ENCODE results near the gene GPR62.
A peak's percentile ranks its signal among the peaks of the same experiment; 100 is the strongest.
"Not testable (repeated sequence)": the region's sequence is repeated elsewhere in the genome, so short reads cannot be mapped to it uniquely, and the experiment has no call there.

Gene GPR62

DNA sequence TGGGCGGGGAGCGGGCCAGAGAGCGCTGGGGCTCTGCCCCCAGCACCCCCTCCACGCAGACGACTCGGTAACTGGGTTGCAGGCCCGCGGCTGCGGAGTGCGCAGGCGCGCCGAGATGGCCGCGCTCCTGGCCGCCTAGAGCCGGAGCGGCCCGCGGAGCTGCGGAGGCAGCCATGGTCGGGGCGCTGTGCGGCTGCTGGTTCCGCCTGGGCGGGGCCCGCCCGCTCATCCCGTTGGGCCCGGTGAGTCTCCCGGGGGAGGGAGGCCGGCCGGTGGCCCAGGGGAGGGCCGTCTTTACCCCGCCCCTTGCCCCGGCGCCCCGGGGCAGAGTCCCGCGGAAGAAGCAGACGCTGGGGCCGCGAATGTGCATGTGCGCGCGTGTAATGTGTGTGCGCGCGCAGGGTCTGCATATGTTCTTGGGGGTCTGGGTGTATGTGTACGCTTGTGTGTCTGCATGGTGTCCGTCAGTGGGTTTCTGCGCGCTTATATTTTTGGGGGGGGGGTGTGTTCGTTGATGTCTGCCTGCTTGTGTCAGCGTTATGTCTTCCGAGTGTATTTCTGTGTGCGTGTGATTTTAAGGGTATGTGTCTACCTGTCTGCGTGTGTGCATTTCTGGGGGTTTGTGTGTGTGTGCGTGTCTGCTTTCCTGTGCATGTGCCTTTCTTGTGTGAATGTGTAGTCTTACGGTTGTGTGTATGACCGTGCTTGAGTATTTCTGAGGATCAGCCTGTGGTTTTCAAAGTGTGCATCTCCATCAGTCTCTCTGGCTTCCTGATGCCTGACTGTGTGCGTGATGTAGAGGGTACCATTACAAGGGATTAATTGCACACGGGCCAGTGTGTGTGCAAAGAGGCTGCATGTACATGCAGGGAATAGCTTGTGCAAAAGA, 20.0 kb downstream of the GPR62 start, which contains the start of gene ABHD14A:
ABHD14A (plus strand) TSS at position 102 of the 889 bp plus-strand sequence; CDS start at position 174, 72 bp downstream.
- peak; percentile 61 for DNase-seq

DNA sequence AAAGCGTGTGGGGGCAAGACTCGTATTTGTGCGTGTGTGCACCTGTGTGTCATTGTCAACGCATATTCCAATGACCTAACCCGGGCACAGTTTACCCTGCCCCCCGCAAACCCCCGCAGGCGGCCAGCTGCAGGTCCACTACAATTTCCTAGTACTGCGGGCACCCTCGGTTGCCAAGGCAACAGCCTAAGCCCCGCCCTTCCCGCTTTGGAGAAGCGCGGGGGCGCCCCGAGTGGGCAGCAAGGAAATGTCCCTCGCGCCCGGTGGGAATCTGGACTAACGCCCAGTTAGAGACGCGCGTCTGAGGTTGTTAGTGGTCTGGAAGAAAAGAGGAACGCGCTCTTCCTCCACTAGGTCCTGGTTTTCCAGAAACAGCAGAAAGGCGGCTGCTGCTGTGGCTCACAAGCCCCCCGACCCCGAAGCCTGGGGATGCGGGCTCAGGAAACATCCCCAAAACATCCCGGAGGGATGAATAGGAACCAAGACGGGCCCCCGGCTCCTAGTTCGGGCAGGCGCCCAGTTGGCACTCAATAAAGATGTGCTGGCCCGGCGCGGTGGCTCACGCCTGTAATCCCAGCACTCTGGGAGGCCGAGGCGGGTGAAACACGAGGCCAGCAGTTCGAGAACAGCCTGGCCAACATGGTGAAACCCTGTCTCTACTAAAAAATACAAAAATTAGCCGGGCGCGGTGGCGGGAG, 20.8 kb downstream of the GPR62 start:
- no peak for DNase-seq

DNA sequence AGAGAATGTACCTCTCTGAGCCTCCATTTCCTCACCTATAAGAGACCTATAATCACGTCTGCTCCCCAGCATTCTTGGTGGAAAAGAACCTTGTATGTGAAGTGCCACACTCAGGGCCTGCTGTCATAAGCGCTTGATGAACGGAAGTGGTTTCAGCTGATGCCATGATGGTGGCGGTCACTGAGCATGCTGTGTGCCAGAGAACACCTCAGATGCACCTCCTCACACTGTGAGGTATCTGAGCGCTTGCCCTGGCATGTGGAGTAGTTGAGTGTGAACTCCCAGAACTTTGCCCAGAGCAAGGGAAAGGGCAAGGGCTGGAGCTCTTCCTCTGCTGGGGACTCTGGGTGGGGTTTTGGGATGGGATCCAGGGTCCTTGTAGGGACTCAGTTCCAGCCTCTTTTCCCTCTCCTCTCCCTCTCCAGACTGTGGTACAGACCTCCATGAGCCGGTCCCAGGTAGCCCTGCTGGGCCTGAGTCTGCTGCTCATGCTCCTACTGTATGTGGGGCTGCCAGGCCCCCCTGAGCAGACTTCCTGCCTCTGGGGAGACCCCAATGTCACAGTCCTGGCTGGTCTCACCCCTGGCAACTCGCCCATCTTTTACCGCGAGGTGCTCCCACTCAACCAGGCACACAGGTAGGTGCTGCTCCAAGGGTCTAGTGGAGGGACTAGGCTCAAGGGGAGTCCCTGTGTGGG, 22.4 kb downstream of the GPR62 start:
- peak; percentile 32 for DNase-seq

DNA sequence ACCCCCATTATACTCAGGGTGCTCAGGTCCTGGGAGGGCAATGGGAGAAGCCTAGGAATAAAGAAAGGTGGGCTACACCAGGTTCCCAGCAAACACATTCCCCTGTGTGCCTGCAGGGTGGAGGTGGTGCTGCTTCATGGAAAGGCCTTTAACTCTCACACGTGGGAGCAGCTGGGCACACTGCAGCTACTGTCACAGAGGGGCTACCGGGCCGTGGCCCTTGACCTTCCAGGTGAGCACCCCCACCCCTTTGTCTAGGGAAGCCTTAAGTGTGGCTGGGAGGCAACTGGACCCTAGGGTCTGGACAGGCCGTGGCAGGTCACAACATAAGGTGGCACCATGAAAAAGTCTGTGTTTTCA, 22.9 kb downstream of the GPR62 start:
- DNase-seq, result no peak

DNA sequence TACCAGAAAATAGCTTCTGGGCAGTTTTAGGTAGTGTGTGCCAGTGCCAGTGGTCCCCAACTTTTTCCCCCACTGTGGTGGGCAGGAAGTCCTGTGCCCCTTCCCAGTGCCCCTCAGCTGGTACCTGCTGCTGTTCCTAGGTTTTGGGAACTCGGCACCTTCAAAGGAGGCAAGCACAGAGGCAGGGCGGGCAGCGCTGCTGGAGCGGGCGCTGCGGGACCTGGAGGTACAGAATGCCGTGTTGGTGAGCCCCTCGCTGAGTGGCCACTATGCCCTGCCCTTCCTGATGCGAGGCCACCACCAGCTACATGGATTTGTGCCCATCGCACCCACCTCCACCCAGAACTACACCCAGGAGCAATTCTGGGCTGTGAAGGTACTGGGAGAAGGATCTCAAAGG, 25.1 kb downstream of the GPR62 start:
- DNase-seq, result no peak

DNA sequence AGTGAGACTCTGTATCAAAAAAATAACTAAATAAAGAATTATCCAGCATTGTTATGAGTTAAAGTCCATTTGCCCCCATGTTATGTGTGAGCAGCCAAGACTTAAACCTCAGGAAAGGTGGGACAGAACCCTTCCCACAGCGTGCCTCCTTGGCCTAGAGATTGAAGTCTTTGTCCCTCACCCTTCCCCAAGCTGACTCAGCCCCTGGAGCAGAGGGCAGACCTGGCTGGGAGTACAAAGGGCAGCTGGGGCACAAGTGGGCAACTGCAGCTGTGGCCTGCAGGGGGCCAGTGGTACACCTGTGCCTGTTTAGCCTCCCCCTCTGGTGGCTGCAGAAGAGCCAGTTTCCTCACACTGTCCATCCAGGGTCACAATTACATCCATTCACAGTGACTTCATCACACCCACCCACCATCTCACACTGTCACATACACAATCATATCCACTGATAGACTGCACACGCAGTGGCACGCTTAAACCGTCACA, 27.2 kb downstream of the GPR62 start:
- DNase-seq, result no peak

DNA sequence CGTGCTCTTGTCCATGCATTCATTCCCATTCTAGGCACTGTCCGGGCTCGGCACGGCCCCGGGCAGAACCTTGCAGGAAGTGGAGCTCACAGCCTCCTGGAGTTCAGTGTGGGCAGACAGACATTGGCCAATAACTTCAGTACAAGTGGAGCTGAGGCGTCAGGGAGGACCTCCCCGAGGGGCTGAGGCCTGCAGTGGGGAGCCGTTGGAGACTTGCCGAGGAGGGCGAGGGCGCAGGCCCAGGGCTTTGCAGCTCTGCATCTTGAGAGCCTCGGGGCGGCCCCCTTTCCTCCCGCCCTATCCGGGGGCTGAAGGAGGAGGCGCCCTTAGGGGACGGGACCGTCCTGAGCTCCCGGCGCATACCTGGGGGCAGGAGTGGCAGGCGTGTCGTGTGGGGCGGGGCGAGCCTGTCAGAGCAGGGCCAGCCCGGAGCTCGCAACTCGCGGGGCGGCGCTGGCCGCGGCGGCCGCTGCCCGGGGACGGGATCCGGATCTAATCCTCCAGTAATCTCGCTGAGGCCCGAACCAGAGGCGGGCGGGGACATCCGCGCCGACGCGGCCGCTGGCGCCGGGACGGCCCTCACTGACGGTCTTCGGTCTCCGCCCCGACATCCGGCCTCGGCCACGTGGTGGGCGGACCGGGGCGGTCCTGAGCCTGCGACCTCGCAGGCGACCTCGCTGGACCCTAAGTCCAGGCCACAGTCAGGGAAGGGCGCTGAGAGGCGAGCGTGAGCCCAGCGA, 27.8 kb downstream of the GPR62 start, which contains the start of gene ACY1:
ACY1 (plus strand) TSS at position 698 of the 740 bp plus-strand sequence. CDS start 530 bp downstream, outside the sequence.
- DNase-seq, result peak; percentile 65

DNA sequence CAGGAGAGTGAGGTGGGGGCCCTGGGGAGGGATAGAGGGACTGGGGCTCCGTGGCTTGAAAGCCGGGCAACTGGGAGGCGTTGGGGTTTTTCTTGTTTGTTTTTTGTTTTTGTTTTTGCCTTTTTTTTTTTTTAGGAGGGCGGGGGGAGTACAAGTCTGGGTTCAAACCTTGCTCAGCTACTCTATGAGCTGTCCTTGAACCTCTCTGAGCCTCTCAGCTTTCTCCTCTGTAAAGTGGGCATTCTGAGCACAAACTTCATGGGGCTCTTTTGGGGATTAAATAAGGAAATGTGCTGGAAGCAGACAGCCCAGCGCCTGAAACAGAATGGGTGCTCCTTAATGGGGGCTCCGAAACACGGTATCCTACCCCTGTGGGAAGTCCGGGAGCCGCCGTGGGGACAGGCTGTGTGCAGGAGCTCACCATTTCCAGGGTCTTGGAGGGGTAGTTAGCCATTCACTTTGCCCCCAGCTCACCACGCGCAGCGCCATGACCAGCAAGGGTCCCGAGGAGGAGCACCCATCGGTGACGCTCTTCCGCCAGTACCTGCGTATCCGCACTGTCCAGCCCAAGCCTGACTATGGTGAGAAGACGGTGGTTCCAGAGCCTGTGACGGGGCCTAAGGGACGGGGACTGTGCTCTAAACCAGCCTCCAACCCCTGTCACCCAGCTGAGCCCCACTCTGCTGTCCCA, 28.5 kb downstream of the GPR62 start:
- DNase-seq, result no peak

DNA sequence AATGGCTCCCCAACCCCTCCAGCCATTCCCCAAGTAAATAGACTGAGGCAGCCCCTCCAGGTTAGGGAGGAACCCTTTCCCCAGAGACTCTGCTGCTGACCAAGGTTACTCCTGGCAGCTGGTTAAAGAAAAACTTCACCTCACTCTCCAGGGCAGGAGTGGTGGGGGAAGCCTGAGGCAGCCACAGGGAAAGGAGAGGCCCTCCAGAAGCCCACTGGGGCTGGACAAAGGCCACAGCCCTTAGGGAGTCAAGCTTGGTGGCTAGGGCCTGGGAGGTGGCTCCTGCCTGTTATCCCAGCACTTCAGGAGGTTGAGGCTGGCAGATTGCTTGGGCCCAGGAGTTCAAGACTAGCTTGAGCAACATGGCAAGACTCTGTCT, 29.1 kb downstream of the GPR62 start:
- no peak for DNase-seq

DNA sequence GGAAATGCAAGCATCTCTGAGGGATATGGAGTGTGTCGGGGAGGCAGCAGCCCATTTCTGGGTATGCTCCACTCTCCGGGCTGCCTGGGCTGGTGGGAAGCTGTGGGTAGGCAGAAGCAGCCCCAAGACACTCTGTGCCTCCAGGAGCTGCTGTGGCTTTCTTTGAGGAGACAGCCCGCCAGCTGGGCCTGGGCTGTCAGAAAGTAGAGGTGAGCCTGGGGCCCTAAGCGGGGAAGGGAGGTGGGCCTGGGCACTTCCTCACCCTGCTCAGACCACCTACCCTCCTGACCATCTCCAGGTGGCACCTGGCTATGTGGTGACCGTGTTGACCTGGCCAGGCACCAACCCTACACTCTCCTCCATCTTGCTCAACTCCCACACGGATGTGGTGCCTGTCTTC, 29.9 kb downstream of the GPR62 start:
- DNase-seq, result no peak

DNA sequence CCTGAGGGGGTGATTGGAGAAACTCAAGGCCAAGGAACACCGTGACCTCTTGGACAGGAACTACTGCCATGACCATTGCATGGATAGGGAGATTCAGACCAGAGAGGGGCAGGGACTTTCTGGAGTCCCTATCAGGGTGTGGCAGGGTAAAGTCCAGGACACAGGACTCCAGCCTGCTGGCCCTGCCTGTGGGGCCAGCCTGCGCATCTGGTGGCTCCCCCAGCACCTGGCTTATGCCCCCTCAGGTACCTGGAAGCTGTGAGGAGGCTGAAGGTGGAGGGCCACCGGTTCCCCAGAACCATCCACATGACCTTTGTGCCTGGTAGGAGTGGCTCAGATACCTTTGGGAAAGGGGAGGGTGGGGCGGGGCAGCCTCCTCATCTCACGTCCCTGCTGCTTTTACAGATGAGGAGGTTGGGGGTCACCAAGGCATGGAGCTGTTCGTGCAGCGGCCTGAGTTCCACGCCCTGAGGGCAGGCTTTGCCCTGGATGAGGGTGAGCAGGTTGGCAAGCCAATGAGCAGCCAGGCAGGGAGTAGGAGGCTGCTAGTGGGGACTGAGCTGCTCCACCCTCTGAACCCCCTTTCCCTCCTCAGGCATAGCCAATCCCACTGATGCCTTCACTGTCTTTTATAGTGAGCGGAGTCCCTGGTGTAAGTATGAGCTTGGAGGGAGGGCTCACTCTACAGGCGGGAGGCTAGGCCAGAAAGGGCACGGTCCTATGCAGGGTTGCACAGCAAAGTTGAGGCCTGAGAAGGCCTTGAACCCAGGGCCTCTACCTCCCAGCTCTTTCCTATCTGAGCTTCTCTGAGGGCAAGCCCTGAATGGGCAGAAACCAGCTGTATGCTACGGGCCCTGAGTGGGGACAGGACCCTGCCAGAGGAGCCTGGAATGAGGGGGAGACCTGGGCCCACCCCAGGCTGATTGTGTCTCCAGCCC, 31.1 kb downstream of the GPR62 start:
- no peak for DNase-seq

DNA sequence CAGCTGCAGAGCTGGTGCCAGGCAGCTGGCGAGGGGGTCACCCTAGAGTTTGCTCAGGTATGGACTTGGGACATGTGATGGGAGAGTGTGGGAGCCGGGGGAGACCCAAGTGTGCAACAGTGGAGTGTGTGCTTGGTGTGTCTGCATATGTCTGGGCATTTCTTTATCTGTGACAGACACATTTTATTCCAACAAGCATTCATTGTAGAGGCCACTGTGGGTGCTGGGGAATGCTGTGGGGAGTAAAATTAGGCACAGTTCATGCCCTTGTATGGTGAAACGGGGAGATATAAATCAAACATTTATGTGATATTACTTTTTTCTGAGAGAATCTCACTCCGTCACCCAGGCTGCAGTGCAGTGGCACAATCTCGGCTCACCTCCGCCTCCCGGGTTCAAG, 32.4 kb downstream of the GPR62 start:
- DNase-seq, result no peak

DNA sequence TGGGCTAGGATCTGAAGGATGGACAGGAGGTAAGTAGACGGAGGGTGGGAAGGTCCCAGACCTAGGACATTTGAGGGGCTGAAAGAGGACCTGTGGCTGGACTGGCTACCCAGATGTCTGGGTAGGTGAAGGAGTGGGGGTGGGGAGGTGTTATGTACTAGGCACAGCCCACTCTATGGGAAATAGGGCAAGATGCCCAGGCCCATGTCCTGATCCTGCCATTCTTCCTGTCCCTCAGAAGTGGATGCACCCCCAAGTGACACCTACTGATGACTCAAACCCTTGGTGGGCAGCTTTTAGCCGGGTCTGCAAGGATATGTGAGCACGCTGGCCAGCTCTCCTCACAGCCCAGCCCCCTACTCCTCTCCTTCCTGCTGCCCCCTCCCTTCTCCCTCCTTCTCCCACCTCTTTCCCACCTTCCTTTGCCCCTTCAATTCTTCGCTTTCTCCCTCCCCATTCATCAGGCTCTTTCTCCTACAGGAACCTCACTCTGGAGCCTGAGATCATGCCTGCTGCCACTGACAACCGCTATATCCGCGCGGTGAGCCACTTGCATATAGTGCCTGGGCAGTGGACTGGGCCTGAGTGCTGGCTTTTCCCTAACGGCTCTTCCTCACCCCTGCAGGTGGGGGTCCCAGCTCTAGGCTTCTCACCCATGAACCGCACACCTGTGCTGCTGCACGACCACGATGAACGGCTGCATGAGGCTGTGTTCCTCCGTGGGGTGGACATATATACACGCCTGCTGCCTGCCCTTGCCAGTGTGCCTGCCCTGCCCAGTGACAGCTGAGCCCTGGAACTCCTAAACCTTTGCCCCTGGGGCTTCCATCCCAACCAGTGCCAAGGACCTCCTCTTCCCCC, 33.3 kb downstream of the GPR62 start:
- no peak for DNase-seq

DNA sequence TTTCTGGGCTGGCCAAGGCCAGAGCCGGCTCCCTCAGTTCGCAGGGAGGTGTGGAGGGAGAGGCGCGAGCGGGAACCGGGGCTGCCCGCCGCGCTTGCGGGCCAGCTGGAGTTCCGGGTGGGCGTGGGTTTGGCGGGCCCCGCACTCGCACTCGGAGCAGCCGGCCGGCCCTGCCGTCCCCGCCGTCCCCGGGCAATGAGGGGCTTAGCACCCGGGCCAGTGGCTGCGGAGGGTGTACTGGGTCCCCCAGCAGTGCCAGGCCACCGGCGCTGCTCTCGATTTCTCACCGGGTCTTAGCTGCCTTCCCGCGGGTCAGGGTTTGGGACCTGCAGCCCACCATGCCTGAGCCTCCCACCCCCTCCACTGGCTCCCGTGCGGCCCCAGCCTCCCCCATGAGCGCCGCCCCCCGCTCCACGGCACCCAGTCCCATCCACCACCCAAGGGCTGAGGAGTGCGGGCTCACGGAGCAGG, 35.4 kb downstream of the GPR62 start:
- DNase-seq, result not testable (repeated sequence)

DNA sequence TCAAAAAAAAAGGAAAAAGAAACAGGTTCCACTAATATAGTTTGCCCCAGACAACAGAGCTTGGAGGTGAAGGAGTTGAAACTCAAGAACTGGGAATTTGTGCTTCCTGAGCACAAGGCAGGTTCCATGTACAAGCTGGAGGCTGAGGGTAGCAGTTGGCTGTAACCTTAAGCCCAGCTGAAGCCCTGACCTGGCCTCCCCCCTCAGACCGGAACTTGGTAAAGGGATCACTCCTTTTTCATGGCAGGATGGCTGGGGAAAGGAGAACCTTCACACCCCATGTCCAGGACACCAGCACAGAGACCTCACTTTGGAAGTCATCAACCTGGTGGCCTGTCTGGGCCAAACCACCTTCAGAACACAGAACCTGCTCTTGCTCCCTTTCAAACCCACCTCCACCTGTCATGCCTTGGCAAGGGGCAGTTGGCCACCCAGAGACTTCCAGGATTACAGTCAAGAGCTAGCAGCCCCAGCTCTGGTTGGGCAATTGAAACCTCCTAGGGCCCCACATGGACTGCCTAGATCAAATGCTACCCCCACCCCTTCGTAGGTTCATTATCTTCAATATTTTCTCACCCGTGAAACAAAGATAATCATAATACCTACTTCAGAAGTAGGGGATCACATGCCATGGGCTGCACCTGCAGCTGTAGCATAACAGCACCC, 37.0 kb downstream of the GPR62 start:
- no peak for DNase-seq

DNA sequence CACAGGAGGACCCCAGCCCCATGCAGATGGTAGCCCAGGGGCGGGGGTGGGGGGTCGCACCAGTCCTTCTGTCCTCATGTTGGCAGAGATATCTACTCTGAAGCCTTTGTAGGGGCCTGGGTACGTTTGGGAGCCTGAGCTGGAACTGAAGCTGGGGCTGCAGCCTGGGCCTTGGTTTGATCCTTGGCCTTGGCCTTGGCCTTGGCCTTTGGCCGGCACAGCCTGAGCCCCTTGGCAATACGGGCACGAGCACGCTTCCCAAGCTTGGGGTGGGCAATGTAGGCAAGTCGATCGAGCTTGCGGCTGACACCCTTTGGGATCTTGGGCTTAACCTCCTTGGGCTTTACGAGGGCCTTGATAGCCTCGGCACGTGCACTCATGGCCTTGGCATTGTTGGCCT, 38.5 kb downstream of the GPR62 start:
- DNase-seq, result not testable (repeated sequence)

DNA sequence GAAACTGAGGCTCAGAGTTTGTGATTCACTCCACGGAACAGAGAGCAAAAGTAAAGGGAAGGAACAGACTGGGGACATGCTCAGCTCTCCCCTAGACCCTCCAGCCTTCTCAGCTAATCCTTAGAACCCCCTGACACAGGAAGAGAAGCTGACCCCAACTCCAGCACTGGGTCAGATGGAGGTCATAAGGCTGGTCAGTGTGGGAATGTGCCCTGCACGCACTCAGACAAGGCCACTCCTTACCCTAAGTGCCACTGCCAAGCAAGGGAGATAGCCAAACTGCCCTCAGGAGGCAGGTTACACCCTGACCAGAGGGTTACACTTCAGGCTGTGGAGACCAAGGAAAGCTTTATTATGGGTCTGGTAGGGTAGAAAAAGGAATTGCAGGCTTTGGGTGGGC, 39.3 kb downstream of the GPR62 start:
- no peak for DNase-seq

DNA sequence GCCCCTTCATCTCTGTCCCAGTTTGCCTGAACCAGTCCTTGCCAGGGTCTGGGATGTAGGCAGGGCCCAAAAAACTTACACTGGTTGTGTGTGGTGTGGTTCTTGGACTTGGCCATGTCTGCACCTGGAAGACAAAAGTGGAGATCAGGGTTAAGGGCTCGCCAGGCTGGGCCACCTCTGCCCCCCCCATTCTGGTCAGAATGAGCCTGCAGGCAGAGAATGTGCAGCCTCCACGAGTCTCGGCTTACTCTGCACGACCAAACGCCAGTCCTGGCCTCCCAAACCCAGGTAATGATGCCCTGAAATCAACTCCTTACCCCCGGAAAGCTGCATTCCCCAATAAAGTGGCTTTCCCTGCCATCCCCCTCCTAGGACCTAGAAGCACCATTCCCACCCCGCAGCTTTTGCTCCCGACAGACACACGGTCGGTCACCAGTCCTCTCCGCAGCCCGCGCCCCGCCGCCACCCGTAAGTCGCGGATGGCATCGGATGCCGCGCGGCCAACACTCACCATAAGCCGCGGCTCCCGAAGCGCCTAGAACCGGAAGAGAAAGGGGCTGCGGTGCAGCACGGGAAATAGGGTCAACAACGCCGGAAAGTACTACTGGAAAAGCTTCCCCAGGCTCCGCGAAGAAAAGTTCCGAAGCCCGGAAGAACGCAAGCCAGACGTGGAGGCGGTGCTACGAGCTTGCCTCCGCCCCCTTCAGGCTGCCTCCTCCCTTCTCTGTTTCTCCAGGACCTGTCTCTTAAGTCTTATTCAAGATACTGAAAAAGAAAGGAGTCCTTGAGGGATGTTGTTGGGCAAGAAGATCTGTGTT, 40.4 kb downstream of the GPR62 start, which contains the start of gene RPL29:
RPL29 (minus strand) TSS at position 550 of the 818 bp plus-strand sequence; CDS start at position 116, 434 bp downstream.
- peak; percentile 91 for DNase-seq
